Mammary epithelial cell (primary cell): ENCODE data around the gene BMERB1.

Experiments
- CTCF ChIP-seq, 2 donors: IDR thresholded peaks in 1 of 2; conservative IDR thresholded peaks in 1 of 2; 2 replicates each; pipeline ENCODE4 v1.5.1; 2011 to 2012; ENCODE audit warnings: inconsistent platforms in 2 of 2, low read length in 2 of 2, mild to moderate bottlenecking in 2 of 2, control low read depth in 1 of 2, low read depth in 1 of 2; ENCODE audit not compliant: insufficient read depth in 1 of 2; ENCODE audit errors: extremely low read depth in 1 of 2
- EZH2 ChIP-seq: IDR thresholded peaks from 2 replicates; pipeline ENCODE4 v1.6.1; 2012; ENCODE audit warnings: low read length, inconsistent platforms, borderline replicate concordance

GRCh38 chr16:15466131-15466530, 31.7 kb downstream of the BMERB1 start:
- TF ChIP-seq CTCF (conservative IDR thresholded peaks at IDR 0.05 in 1 of 2, IDR thresholded peaks at IDR 0.05 in 1 of 2; ENCODE audit: extremely low read depth in 1 of 2, insufficient read depth in 1 of 2, low read depth in 1 of 2, low read length in 2 of 2): no peak
- TF ChIP-seq EZH2: no peak
